HG03565 (cell line): Measurements from ENCODE around the gene INTS4.
"Not testable (repeated sequence)": the region's sequence is repeated elsewhere in the genome, so short reads cannot be mapped to it uniquely, and the experiment has no call there.

Experiments used
- ATAC-seq: cut with Tn5 transposase; IDR thresholded peaks from one replicate; pipeline ENCODE4 v1.9.1; 2021; ENCODE audit warnings: mild to moderate bottlenecking, moderate library complexity; ENCODE audit not compliant: unreplicated experiment

Gene INTS4, protein sequence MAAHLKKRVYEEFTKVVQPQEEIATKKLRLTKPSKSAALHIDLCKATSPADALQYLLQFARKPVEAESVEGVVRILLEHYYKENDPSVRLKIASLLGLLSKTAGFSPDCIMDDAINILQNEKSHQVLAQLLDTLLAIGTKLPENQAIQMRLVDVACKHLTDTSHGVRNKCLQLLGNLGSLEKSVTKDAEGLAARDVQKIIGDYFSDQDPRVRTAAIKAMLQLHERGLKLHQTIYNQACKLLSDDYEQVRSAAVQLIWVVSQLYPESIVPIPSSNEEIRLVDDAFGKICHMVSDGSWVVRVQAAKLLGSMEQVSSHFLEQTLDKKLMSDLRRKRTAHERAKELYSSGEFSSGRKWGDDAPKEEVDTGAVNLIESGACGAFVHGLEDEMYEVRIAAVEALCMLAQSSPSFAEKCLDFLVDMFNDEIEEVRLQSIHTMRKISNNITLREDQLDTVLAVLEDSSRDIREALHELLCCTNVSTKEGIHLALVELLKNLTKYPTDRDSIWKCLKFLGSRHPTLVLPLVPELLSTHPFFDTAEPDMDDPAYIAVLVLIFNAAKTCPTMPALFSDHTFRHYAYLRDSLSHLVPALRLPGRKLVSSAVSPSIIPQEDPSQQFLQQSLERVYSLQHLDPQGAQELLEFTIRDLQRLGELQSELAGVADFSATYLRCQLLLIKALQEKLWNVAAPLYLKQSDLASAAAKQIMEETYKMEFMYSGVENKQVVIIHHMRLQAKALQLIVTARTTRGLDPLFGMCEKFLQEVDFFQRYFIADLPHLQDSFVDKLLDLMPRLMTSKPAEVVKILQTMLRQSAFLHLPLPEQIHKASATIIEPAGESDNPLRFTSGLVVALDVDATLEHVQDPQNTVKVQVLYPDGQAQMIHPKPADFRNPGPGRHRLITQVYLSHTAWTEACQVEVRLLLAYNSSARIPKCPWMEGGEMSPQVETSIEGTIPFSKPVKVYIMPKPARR

DNA sequence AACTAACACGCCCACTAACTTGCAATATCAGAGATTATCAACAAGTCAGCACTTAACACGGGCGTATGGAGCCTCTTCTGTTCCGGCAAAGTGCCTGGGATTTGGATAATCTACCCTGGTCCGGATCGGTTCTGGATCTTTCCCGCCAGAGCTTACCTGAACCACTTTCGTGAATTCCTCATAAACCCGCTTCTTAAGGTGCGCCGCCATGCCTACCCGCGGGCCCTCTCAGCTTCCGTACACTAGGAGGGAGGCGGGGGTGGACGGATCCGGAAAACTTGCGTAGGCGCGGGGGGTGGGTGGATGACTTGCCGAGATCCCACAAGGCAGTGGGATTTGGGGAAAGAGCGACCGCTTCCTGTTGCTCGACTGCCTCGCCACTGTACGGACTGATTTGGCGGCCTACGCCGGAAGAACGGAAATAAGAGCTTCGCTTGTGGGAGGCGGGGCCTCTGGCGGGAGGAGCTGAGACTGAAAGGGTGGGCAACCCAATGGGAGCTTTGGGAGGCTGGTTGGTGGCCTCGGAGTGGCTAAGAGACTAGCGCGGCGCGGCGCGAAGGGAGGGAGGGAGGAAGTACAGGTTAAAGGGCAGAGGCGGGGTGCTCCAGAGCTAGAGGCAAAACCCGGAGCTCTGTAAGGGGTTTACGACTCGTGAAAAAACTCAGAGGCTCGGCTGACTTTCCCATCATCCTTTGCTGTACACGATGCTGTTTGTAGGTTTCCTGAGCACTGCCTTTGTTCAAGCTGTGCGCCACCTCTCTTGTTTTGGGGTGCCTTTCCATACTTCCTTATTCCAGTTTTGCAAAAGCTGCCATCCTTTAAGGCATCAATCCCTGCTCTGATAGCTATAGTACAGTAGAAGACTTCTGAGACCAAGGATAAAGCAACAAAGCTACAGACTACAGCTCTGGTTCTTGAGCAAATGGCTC is at the start of gene INTS4:
Gene INTS4, minus strand, starts transcription at position 235 of the 929 bp plus-strand sequence. Its CDS starts 25 bp downstream, at position 210.
- ATAC-seq, result peak; percentile 96

DNA sequence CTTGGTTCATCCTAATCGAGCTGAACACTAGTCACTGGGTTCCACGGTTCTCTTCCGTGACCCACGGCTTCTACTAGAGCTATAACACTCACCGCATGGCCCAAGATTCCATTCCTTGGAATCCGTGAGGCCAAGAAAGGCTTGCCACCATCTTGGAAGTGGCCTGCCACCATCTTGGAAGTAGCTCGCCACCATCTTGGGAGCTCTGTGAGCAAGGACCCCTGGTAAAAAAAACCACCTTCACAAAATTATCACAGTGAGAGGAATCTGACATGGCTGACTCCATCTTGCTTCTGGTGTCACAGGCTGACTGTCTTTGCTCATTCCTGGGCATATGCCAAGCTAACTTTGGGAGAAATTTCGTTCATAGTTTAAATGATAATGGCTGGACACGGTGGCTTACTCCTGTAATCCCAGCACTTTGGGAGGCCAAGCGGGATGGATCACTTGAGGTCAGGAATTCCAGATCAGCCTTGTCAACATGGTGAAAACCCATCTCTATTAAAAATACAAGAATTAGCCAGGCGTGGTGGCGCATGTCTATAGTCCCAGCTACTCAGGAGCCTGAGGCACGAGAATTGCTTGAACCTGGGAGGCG is 47.5 kb upstream of the INTS4 start:
- ATAC-seq, result no peak

DNA sequence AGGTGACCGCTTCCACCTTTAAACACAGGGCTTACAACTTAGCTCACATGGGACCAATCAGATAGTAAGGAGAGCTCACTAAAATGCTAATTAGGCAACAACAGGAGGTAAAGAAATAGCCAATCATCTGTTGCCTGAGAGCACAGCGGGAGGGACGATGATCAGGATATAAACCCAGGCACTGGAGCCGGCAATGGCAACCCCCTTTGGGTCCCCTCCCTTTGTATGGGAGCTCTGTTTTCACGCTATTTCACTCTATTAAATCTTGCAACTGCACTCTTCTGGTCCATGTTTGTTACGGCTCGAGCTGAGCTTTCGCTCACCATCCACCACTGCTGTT is 46.9 kb upstream of the INTS4 start:
- not testable (repeated sequence) for ATAC-seq

DNA sequence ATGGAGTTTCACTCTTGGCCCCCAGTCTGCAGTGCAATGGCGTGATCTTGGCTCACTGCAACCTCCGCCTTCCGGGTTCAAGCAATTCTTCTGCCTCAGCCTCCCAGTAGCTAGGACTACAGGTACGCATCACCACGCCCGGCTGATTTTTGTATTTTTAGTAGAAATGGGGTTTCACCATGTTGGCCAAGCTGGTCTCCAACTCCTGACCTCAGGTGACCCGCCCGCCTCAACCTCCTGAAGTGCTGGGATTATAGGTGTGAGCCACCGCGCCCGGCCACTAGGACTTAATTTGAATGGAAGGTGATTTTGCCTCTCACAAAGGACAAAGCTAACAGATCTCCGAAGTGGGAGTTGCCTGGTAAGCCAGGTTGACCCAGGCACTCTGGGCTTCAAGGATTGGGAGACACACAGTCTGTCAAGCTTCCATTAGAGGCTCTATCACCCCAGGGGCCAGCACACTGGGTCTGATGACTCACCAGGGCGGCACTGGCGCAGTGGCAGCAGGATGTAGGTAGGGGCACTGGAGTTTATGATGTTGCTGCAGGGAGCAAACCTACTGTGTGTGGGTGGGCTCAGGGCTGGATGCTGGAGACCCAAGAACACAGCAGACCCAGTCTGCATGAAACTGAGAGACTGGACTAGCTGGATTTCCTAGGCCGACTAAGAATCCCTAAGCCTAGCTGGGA is 46.4 kb upstream of the INTS4 start:
- ATAC-seq, result no peak

DNA sequence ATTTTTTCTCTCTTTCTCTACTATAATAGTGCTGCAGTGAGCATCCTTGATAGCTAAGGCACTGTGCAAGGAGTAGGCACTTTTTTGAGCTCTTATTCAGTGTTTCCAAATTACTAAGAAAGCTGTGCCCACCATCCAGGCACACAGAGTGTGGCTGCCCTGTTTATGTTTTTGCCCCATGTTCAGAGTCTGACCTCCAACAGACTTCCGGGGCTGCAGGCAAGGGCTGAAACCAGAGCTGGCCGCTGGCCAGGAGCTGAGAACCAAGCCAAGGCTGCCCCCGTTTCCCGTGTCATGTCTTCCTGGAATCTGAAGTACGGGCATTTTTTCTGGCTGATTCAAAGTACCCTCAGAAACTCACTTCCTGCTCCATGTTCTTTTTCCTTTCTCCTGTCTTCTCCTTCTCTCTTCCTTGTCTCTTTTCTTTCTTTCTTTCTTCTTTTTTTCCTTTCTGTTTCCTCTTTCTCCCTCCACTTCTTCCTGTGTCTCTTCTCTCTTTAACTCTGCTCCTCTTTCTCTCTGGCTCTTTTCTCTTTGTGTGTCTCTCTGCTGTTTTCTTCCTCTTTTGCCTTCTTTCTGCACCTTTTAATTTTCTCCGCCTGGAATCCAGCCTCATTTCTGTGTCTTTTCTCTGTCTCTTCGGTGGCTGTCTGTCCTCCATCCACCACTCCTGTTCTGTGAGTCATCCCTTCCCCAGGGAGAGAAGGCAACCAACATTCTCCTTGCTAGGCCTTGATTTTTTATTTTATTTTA is 45.6 kb upstream of the INTS4 start:
- no peak for ATAC-seq

DNA sequence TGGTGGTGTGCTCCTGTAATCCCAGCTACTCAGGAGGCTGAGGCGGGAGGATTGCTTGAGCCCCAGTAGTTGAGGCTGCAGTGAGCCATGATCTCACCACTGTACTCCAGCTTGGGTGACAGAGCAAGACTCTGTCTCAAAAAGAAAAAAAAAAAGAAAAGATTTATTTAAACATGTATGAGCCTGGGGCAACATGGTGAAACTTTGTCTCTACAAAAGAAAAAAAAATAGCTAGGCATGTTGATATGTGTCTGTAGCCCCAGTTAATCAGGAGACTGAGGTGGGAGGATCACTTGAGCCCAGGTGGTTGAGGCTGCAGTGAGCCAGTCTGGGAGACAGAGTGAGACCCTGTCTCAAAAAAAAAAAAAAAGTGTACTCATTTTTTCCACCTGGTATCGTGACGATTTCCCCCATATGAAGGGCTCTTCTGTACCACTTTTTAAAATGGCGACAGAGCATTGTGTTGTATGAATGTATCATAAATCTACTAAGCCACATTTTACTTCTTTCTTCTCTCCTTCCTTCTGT is 45.0 kb upstream of the INTS4 start:
- ATAC-seq, result no peak

DNA sequence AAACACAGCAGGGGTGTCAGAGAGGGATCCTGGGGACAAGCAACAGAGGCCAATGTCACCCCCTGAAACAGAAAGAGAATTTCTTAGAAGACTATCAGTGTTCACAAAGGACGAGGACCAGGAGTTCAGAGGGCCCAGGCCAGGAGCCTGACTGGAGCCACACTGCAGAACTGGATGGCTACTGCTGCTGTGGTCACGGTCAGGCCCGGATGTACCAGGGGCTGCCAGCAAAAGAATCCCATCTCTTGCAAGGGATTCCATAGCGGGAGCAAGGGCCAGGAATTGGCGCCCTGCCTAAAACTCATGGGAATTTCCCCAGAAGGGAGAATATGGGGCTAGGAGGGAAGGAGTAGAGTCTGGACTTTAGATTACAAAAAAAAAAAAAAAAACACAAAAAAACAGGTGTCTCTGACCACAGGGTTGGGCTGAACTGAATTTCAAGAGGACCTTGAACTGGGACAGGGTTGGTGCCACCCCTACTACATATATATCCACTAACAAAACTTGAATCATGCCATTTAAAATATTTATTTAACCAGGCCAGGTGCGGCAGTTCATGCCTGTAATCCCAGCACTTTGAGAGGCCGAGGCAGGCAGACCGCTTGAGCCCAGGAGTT is 44.3 kb upstream of the INTS4 start:
- no peak for ATAC-seq

DNA sequence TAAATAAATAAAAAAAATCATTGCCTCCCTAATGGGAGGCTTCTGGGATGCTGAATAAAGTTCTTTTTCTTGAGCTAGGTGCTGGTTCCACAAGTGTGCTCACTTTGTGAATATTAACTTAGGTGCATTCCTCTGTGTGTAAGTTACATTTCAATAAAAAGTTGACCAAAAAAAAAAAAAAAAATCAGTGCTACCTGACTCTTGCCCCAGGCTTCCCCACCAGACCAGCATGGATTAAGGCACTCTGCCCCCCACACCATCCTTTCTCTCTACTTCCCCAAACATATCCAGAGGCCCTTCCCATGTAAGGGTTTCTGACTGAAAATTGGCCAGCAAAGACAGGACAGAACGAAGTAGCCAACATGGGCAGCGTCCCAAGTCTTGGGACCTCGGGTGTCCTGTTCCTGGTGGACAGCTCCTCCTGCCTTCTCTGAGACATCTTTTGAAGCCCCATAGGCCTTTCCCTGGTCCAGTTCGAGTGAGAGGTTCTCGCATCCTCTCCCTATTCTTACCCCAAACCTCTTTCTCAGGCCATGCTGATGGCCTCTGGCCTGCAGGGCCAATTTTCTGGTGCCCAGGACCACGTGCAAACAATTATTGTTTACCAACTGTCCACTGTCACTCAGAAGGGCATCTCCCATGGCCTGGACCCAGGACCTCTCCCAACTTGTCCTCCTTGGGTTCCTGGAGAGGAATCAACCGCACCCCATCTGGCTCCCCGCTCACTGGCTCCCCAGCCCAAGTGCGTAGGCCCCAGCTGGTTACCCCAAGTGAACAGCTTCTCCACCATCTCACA is 43.6 kb upstream of the INTS4 start:
- ATAC-seq, result no peak

DNA sequence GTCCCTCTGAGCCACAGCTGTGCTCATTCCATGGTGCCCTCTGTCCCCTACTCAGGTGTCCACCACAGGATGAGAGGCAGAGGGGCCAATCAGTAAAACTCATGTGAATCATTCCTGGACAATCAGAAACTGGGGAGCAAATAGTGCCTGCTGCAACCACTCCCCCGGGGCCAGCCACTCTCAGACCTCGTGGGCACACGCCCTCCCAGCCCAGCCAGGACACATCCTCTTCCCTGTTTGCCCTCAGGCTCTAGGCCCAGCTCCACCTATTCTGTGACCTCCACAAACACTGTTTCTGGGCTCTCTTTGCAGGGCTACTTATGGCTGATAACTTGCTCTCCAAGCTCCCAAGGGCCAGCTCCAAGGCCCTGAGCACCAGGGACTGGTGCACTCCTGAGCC is 42.6 kb upstream of the INTS4 start:
- ATAC-seq, result no peak

DNA sequence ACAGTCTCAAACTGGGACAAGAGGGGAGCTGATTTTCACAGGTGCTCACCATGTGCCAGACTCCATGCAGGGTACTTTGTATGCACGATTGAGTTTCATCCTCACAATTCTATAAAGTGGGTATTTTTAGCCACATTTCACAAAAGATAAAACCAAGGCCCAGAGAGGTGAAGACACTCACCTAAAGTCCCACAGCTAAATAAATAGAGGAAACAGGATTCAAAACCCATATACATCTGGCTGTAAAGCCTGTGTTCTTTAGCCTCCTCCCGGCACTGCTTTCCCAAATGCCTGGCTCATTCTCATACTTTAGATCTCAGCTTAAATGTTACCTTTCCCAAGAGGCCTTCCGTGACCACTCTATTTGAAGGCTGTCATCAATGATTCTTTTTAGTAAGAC is 41.8 kb upstream of the INTS4 start:
- ATAC-seq, result no peak

DNA sequence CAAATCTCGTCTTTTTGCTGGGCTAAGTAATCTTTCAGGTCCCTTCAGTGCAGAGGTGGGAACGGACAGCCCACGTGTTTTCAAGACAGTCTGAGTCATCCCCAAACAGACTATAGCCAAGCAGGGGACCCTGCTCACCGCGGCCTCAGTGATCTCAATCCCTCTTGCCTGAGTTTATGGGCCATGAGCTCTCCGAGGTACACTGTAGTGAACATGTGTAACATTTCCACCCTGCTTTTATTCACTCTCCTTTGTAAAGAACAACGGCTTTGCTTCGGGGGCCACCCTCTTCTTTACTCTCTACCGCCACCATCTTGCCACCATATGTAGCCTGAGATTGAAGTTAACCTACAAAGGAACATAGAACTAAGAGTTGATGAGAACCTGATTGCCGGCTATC is 40.2 kb upstream of the INTS4 start:
- no peak for ATAC-seq

DNA sequence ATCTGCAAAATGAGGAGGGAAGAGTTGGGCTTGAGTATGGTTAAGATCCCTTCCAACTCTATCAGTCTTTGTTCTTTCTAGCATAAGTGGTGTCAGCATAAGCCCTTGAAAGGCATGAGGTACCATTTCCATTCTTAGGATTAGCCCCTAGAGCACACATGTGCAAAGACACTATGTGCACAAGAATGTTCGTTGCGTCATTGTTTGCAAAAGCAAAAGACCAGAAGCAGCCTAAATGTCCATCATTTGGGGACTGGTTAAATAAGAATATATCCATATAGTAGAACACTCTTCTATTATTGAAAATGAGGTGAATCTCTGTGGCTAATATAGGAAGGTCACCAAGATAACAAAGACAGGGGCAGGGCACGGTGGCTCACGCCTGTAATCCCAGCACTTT is 38.6 kb upstream of the INTS4 start:
- no peak for ATAC-seq

DNA sequence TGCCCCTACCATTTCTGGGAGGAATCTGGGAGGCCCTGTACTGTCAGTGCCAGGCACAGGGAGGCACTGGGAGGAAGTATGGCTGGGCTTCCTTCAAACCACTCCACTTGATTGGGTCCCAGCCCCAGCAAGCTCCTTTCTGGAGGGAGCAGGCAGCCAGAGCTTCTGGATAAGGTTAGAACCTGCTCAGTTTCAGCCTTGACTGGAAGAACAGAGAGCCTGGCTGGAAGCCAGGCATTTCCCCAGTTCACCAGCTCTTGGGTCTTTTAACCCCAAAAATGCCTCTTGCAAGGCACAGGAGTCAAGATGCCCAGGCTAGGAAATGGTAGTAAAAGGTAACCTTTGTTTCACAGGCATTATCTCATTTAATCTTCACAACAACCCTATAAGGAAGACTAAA is 37.6 kb upstream of the INTS4 start:
- no peak for ATAC-seq

DNA sequence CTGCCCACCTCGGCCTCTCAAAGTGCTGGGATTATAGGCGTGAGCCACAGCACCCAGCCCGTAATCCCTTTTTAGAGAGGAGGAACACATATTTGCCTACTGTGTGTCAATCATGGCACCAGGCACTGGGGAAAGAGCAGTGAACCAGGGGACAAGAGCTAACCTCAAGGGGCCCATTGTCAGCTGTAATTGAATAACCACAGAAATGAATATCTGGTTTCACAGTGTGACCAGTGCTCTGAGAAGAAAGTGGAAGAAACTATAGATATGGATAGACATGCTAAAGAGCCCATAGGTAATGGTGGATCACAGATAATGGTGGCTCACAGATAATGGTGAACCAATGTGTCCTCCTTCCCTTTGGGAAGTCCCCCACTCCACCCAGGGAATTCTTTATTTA is 37.2 kb upstream of the INTS4 start:
- ATAC-seq, result no peak

DNA sequence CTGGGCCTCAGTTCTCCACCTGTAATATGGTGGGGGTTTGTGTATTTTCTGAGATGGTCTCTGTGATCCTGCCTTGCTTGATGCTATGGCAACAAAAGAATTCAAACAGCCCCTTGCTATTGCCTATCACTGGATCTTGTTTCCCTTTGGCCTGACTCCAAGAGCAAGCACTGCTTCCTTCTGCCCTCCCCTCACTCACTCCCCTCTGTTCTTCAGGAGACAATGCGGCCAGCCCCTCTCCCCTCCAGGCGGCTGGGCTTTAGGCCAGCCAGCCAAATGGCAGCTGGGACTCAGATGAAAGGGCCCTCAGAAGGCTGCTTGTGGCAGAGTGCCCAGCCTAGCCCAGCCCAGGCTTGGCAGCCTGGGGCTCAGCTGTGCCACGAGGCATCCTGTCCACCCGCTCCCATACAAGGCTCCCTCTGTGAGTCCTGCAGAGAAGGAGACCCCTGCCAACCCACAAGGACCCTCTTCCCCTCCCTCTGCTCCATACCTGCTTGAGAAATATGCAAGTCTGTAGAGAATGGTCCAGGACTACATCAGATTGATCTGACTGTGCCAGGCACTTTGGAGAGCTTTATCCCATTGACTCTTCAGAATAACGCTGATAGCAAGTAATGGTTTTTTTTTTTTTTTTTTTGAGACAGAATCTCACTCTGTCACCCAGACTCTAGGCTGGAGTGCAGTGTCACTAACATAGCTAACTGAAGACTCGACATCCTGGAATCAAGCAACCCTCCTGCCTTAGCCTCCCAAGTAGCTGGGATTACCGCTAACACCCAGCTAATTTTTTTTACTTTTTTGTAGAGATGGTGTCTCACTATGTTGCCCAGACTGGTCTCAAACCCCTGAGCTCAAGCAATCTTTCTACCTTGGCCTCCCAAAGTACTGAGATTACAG is 36.2 kb upstream of the INTS4 start:
- ATAC-seq, result no peak

DNA sequence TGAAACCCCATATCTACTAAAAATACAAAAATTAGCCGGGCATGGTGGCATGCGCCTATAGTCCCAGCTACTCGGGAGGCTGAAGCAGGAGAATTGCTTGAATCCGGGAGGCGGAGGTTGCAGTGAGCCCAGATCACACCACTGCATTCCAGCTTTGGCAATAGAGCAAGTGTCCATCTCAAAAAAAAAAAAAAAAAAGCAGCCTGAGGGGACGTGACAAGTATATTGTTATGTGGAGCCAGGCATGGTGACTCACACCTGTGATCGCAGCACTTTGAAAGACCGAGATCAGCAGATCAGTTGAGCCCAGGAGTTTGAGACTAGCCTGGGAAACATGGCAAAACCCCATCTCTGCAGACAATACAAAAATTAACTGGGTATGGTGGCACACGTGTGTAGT is 34.0 kb upstream of the INTS4 start:
- ATAC-seq, result not testable (repeated sequence)

DNA sequence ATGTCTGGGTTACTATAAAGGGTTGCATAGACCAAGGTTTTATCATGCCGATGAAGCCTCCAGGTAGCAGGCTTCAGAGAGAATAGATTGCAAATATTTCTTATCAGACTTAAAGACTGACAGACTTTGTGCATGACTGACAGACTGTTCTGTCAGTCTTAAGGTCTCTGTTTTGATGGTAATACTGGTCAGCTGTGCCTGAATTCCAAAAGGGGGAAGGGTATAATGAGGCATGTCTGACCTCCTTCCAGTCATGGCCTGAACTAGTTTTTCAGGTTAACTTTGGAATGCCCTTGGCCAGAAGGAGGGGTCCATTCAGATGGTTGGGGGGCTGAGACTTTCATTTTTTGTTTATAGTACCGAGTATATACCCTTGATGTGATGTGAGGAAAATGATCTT is 33.3 kb upstream of the INTS4 start:
- ATAC-seq, result no peak
